ENCODE measurements around the gene PLCB2. TPM values are rescaled to one million over a fixed set of nuclear protein-coding genes. Genes with fewer than 3 reads are reported as not detected.

The PLCB2 gene
- total RNA-seq, 4 donors from 2014 or later, result 1.5 to 13.5 (median 8.8) TPM

DNA sequence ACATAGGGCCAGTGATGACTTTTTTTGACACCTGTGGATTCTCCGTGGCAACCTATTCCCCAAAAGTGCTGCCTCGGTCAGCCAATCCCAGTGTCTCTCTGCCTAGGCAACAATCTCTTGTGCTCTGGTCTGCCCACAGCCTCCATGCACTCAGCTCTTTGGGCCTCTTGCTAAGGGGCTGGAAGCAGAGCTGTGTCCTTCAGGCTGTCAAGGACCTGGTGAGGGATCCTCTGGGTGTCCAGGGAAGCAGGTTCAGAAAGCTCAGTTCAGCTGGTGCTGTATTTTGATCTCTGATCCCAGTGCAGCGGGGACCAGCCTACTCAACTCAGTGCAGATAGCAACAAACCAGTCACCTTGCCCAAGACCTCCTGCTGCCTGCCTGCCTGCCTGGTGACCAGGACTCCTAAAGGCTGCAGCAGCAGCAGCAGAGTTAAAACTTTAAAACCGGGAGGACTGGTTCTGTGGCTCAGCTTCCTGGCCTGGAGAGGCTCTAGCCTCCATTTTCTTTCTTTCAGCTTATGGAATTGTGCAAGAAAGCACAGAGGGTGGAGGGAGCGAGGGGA is 62.7 kb downstream of the PLCB2 start:
- 67% methylated on average over 1 of the region's 5 CpGs; no CpG with 5 or more reads in 1 of the 2 donors for WGBS, 2 donors (ENCODE audit: low coverage in 1 of 2)
- Histone ChIP-seq H3K27me3 (peaks cover 1% of the 10 kb centered on the region), H3K9me3 (no peaks in the 10 kb centered on the region), H3K27ac (no peak overlapping the region), H3K4me3 (no peak overlapping the region), H3K4me1 (peaks cover 0 to 5% (median 0%) of the 10 kb centered on the region in 3 donors), H3K36me3 (no peaks in the 10 kb centered on the region)
- no peak for ATAC-seq
- TF ChIP-seq EP300 (IDR thresholded peaks at IDR 0.05) (no peak), POLR2A (IDR thresholded peaks at IDR 0.05) (no peak), POLR2AphosphoS5 (IDR thresholded peaks at IDR 0.05) (no peak), CTCF (IDR thresholded peaks at IDR 0.05) (no peak)

GRCh38 chr15:40243126-40243810 is 64.5 kb downstream of the PLCB2 start:
- TF ChIP-seq POLR2AphosphoS5 (IDR thresholded peaks at IDR 0.05), result no peak
- no peak for TF ChIP-seq POLR2A (IDR thresholded peaks at IDR 0.05)
- no peak for TF ChIP-seq EP300 (IDR thresholded peaks at IDR 0.05)
- 81 to 85% methylated on average over 7 to 9 of the region's 9 CpGs for WGBS, 2 donors (ENCODE audit: low coverage in 1 of 2)
- H3K4me1 ChIP-seq, result peaks cover 0 to 12% (median 5%) of the 10 kb centered on the region in 3 donors
- no peak overlapping the region for H3K27ac ChIP-seq
- no peaks in the 10 kb centered on the region for H3K36me3 ChIP-seq
- H3K9me3 ChIP-seq, result no peaks in the 10 kb centered on the region
- H3K27me3 ChIP-seq, result peaks cover 5% of the 10 kb centered on the region
- no peak overlapping the region for H3K4me3 ChIP-seq
- no peak for ATAC-seq

- Histone ChIP-seq H3K27ac (no peak overlapping the region), H3K36me3 (no peaks in the 10 kb centered on the region), H3K27me3 (peaks cover 5% of the 10 kb centered on the region), H3K4me3 (no peak overlapping the region), H3K4me1 (peaks cover 0 to 12% (median 5%) of the 10 kb centered on the region in 3 donors), H3K9me3 (no peaks in the 10 kb centered on the region)
- 94% methylated on average over 2 of the region's 5 CpGs; no CpG with 5 or more reads in 1 of the 2 donors for WGBS, 2 donors (ENCODE audit: low coverage in 1 of 2)
- TF ChIP-seq POLR2A (IDR thresholded peaks at IDR 0.05), result no peak
- no peak for TF ChIP-seq POLR2AphosphoS5 (IDR thresholded peaks at IDR 0.05)
- TF ChIP-seq EP300 (IDR thresholded peaks at IDR 0.05), result no peak
- no peak for TF ChIP-seq CTCF (IDR thresholded peaks at IDR 0.05)
- ATAC-seq, result no peak
Observed at GRCh38 chr15:40242601-40243000, 65.1 kb downstream of the PLCB2 start.

DNA sequence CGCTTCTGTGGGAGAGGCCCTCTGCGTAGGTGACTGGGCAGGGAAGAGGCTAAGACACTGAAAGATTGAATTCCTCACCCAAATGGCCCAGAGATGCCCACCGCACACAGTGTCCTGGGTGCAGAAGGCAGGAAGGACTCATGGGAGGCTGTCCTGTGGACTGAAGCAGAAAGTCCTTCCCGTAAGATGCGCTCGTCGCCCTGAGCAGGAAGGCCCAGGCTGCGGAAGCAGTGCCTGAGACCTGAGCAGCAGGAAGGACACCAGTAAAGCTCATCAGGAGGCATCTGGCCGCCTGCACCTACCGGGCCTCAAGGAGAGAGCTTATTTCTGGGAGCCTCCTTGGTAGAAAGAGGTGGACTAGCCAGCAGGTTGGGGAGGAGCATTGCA is 65.5 kb downstream of the PLCB2 start:
- Histone ChIP-seq H3K4me1 (peaks cover 0 to 12% (median 5%) of the 10 kb centered on the region in 3 donors), H3K27ac (no peak overlapping the region), H3K36me3 (no peaks in the 10 kb centered on the region), H3K9me3 (no peaks in the 10 kb centered on the region), H3K4me3 (no peak overlapping the region), H3K27me3 (peaks cover 5% of the 10 kb centered on the region)
- TF ChIP-seq POLR2A (IDR thresholded peaks at IDR 0.05) (no peak), POLR2AphosphoS5 (IDR thresholded peaks at IDR 0.05) (no peak), EP300 (IDR thresholded peaks at IDR 0.05) (no peak), CTCF (IDR thresholded peaks at IDR 0.05) (no peak)
- 81 to 100% methylated on average over 3 to 4 of the region's 10 CpGs for WGBS, 2 donors (ENCODE audit: low coverage in 1 of 2)
- no peak for ATAC-seq

- no peak for ATAC-seq
- Histone ChIP-seq H3K4me1 (peaks cover 0 to 12% (median 5%) of the 10 kb centered on the region in 3 donors), H3K36me3 (no peaks in the 10 kb centered on the region), H3K27ac (no peak overlapping the region), H3K27me3 (peaks cover 5% of the 10 kb centered on the region), H3K9me3 (no peaks in the 10 kb centered on the region), H3K4me3 (no peak overlapping the region)
- no CpG with 5 or more reads among the region's 14 CpGs for whole genome bisulfite sequencing, 2 donors (ENCODE audit: low coverage in 1 of 2)
- TF ChIP-seq POLR2AphosphoS5 (IDR thresholded peaks at IDR 0.05), result no peak
- no peak for TF ChIP-seq EP300 (IDR thresholded peaks at IDR 0.05)
- no peak for TF ChIP-seq CTCF (IDR thresholded peaks at IDR 0.05)
- no peak for TF ChIP-seq POLR2A (IDR thresholded peaks at IDR 0.05)
Observed at GRCh38 chr15:40241269-40242212, 66.2 kb downstream of the PLCB2 start.

Measured in gastroesophageal sphincter (tissue), 4 donors.